Endothelial cell of umbilical vein (primary cell): ENCODE data around the gene TCF7L2. TPM values are rescaled to one million over a fixed set of nuclear protein-coding genes. Genes with fewer than 3 reads are reported as not detected.

ENCODE experiments used
- BruUV-seq: library from RNA; stranded (reverse); fragments of 400-500 nt; replicated peaks from 2 replicates; lab custom pipeline; 2021; lab: Mats Ljungman, UMichigan
- CTCF ChIA-PET: fragments of 300-600, 350-600 bp; sonication (Branson Sonifier 250); formaldehyde crosslinking; loops from one replicate; lab custom pipeline; 2021; ENCODE audit warnings: antibody characterized with exemption, inconsistent platforms; lab: Charles Lee
- POLR2A ChIA-PET: fragments of 300-600, 350-600 bp; sonication (Branson Sonifier 250); formaldehyde crosslinking; loops from one replicate; lab custom pipeline; 2021; ENCODE audit warnings: antibody characterized with exemption, inconsistent platforms; lab: Charles Lee
- DNase-seq: peaks from one replicate; pipeline ENCODE4 v3.0.0-alpha.2; 2011; ENCODE audit warnings: low read depth, low spot score
- FAIRE-seq: peaks from 2 replicates; lab custom pipeline; 2011; peaks lifted over from hg19 to GRCh38; lab: Jason Lieb, UNC
- H2AFZ ChIP-seq: 2 replicates; pipeline ENCODE4 v1.6.0; 2012; ENCODE audit warnings: low read depth, low read length, control low read depth, inconsistent platforms
- H3K27ac ChIP-seq: 2 replicates; pipeline ENCODE4 v1.5.1; 2011; ENCODE audit warnings: low read depth, mild to moderate bottlenecking, control low read depth, low read length, moderate library complexity; ENCODE audit not compliant: insufficient read depth
- H3K27me3 ChIP-seq, 2 experiments: 2 replicates each; pipeline versions ENCODE4 v1.6.0 to v1.6.1; 2011; ENCODE audit warnings: low read length in 2 of 2, mixed read lengths in 1 of 2; ENCODE audit not compliant: control insufficient read depth in 2 of 2, insufficient read depth in 2 of 2
- H3K36me3 ChIP-seq, 2 experiments: 2 replicates in 1 of 2; 3 replicates in 1 of 2; pipeline ENCODE4 v1.5.1; 2011; ENCODE audit warnings: low read length in 2 of 2, mild to moderate bottlenecking in 1 of 2, moderate library complexity in 1 of 2; ENCODE audit not compliant: control insufficient read depth in 2 of 2, insufficient read depth in 2 of 2; ENCODE audit errors: extremely low read depth in 1 of 2
- H3K4me1 ChIP-seq: 3 replicates; pipeline ENCODE4 v1.5.1; 2011; ENCODE audit warnings: mild to moderate bottlenecking, low read length; ENCODE audit not compliant: control insufficient read depth, insufficient read depth; ENCODE audit errors: extremely low read depth
- H3K4me2 ChIP-seq: 2 replicates; pipeline ENCODE4 v1.6.1; 2011; ENCODE audit warnings: low read length, control low read depth, mixed read lengths; ENCODE audit not compliant: insufficient read depth
- H3K4me3 ChIP-seq, 3 experiments: fragments of 200-600 bp in 1 of 3; sonication (generic), shearing (Covaris generic) in 1 of 3; replicated peaks in 1 of 3; 2 replicates each; pipeline ENCODE4 v1.5.1; 2011 to 2016; ENCODE audit warnings: control low read depth in 3 of 3, low read length in 3 of 3, mild to moderate bottlenecking in 2 of 3, inconsistent platforms in 1 of 3, low read depth in 1 of 3, moderate library complexity in 1 of 3; ENCODE audit not compliant: insufficient read depth in 1 of 3
- H3K79me2 ChIP-seq: 2 replicates; pipeline ENCODE4 v1.6.0; 2012; ENCODE audit warnings: low read length, inconsistent platforms; ENCODE audit not compliant: control insufficient read depth, insufficient read depth
- H3K9ac ChIP-seq: replicated peaks from 2 replicates; pipeline ENCODE3; 2011; ENCODE audit warnings: low read length, control low read depth; ENCODE audit not compliant: insufficient read depth; ENCODE audit errors: extremely low read depth
- H3K9me1 ChIP-seq: replicated peaks from 3 replicates; pipeline ENCODE4 v1.6.0; 2011; ENCODE audit warnings: mild to moderate bottlenecking, low read length; ENCODE audit not compliant: control insufficient read depth, insufficient read depth; ENCODE audit errors: extremely low read depth
- H3K9me3 ChIP-seq: replicated peaks from 2 replicates; pipeline ENCODE4 v1.5.1; 2012; ENCODE audit warnings: low read length, inconsistent platforms; ENCODE audit not compliant: control insufficient read depth, insufficient read depth
- H4K20me1 ChIP-seq: replicated peaks from 2 replicates; pipeline ENCODE3; 2011; ENCODE audit warnings: mild to moderate bottlenecking, low read length; ENCODE audit not compliant: control insufficient read depth, insufficient read depth; ENCODE audit errors: extremely low read depth
- CTCF ChIP-seq, 2 donors: IDR thresholded peaks; 1 replicate in 1 of 2; 2 replicates in 1 of 2; pipeline ENCODE4 v1.5.1; 2011; ENCODE audit warnings: low read length in 2 of 2, mild to moderate bottlenecking in 2 of 2, moderate library complexity in 2 of 2, control low read depth in 1 of 2, inconsistent platforms in 1 of 2, low read depth in 1 of 2; ENCODE audit not compliant: insufficient read depth in 1 of 2; ENCODE audit errors: extremely low read depth in 1 of 2
- EZH2 ChIP-seq: IDR thresholded peaks from 2 replicates; pipeline ENCODE4 v1.6.1; 2012; ENCODE audit warnings: borderline replicate concordance, low read depth, mild to moderate bottlenecking, moderate library complexity, low read length, inconsistent platforms; ENCODE audit not compliant: severe bottlenecking
- FOS ChIP-seq: IDR thresholded peaks from 2 replicates; pipeline ENCODE4 v1.6.1; 2011; ENCODE audit warnings: mild to moderate bottlenecking, low read length, moderate library complexity, borderline replicate concordance; ENCODE audit not compliant: insufficient read depth
- GATA2 ChIP-seq: IDR thresholded peaks from 2 replicates; pipeline ENCODE4 v1.7.0; 2011; ENCODE audit warnings: low read depth, mild to moderate bottlenecking, moderate library complexity, mixed read lengths, low read length; ENCODE audit not compliant: insufficient read length, insufficient read depth
- JUN ChIP-seq: IDR thresholded peaks from 2 replicates; pipeline ENCODE4 v1.6.1; 2011; ENCODE audit warnings: borderline replicate concordance, low read depth; ENCODE audit not compliant: insufficient read length, insufficient read depth
- MYC ChIP-seq: IDR thresholded peaks from one replicate; pipeline ENCODE4 v1.6.1; 2011; ENCODE audit warnings: mild to moderate bottlenecking, low read depth, low read length
- POLR2A ChIP-seq: IDR thresholded peaks from 2 replicates; pipeline ENCODE4 v1.6.1; 2012; ENCODE audit warnings: low read depth, mild to moderate bottlenecking, control low read depth, low read length
- POLR2AphosphoS5 ChIP-seq: IDR thresholded peaks from 2 replicates; pipeline ENCODE4 v1.6.1; 2012; ENCODE audit warnings: low read depth, mild to moderate bottlenecking, control low read depth, low read length, moderate library complexity; ENCODE audit not compliant: insufficient read depth
- dilution Hi-C: fragments of 300-500 bp; cut with MboI; formaldehyde crosslinking; loops from one replicate; pipeline ENCODE4 v1.15.0; 2019; ENCODE audit warnings: low sequenced_read_pairs; ENCODE audit not compliant: extremely low pct_ligation_motif_present
- intact Hi-C: fragments of 100-400 bp; cut with micrococcal nuclease; formaldehyde crosslinking; loops from one replicate; pipeline ENCODE4 v1.10.0; 2022
- polyA plus RNA-seq, 4 experiments: library from polyadenylated mRNA; depleted of rRNA in 3 of 4; stranded (reverse) in 3 of 4; unstranded in 1 of 4; fragments of >200 nt; gene quantifications; 2 replicates each; pipeline versions ENCODE4 v1.2.1 to v1.2.3, GENCODE V29; 2011 to 2012; ENCODE audit warnings: missing spikeins in 1 of 4
- total RNA-seq: library from RNA; stranded (reverse); gene quantifications from 2 replicates; pipeline ENCODE4 v1.2.3, GENCODE V29; 2021
- TF ChIP-seq, protein P1 (sequence below): IDR thresholded peaks from 2 replicates; pipeline ENCODE4 v1.6.1; 2011; ENCODE audit not compliant: insufficient read depth, insufficient read length

TCF7L2 gene
- total and polyA plus RNA-seq, 2 donors (not counting 3 experiments of a cell fraction or from before 2014, with no cell fraction given), result 9.9 to 21.8 TPM

GRCh38 chr10:113069595-113069994, 119.5 kb downstream of the TCF7L2 start:
- peaks cover 34% of the 10 kb centered on the region for H3K4me1 ChIP-seq
- no peak overlapping the region for H2AFZ ChIP-seq
- no peak overlapping the region for H3K27ac ChIP-seq
- DNase-seq (no peak), FAIRE-seq (no peak)
- no peaks in the 10 kb centered on the region for H3K36me3 ChIP-seq
- H3K27me3 ChIP-seq, result no peaks in the 10 kb centered on the region
- no peak for TF ChIP-seq GATA2
- no peak for TF ChIP-seq CTCF (IDR thresholded peaks at IDR 0.05; ENCODE audit: extremely low read depth in 1 of 2, insufficient read depth in 1 of 2, low read depth in 1 of 2, low read length in 2 of 2)
- no peak for TF ChIP-seq EZH2
- no peak for TF ChIP-seq POLR2AphosphoS5
- TF ChIP-seq JUN, result no peak
- TF ChIP-seq FOS, result no peak
- TF ChIP-seq, protein P1, sequence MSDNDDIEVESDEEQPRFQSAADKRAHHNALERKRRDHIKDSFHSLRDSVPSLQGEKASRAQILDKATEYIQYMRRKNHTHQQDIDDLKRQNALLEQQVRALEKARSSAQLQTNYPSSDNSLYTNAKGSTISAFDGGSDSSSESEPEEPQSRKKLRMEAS, result no peak
- no peak for TF ChIP-seq MYC
- no peak for TF ChIP-seq POLR2A
- no peaks in the 10 kb centered on the region for H4K20me1 ChIP-seq
- no peak overlapping the region for H3K4me3 ChIP-seq
- H3K9me3 ChIP-seq, result no peaks in the 10 kb centered on the region
- no TSS peak for BruUV-seq
- H3K79me2 ChIP-seq, result no peaks in the 10 kb centered on the region
- dilution Hi-C loops (no loop called here), intact Hi-C loops (no loop called here)
- ChIA-PET POLR2A (no interaction called here), CTCF (interaction anchor here (3.1 kb wide), 1 partner anchor 10 kb away, joined by 20 read pairs; no protein-coding TSS in a partner anchor)
- no peak overlapping the region for H3K9ac ChIP-seq
- H3K9me1 ChIP-seq, result no peaks in the 10 kb centered on the region
- no peak overlapping the region for H3K4me2 ChIP-seq
